Measurements from ENCODE around the gene ARFIP1. TPM values are rescaled to one million over a fixed set of nuclear protein-coding genes. Genes with fewer than 3 reads are reported as not detected.

Gene ARFIP1, protein sequence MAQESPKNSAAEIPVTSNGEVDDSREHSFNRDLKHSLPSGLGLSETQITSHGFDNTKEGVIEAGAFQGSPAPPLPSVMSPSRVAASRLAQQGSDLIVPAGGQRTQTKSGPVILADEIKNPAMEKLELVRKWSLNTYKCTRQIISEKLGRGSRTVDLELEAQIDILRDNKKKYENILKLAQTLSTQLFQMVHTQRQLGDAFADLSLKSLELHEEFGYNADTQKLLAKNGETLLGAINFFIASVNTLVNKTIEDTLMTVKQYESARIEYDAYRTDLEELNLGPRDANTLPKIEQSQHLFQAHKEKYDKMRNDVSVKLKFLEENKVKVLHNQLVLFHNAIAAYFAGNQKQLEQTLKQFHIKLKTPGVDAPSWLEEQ
- total RNA-seq (10 to 100 TPM; 12.5 to 16.5 TPM), polyA plus RNA-seq (10 to 100 TPM; 12.8 to 15.3 TPM)

DNA sequence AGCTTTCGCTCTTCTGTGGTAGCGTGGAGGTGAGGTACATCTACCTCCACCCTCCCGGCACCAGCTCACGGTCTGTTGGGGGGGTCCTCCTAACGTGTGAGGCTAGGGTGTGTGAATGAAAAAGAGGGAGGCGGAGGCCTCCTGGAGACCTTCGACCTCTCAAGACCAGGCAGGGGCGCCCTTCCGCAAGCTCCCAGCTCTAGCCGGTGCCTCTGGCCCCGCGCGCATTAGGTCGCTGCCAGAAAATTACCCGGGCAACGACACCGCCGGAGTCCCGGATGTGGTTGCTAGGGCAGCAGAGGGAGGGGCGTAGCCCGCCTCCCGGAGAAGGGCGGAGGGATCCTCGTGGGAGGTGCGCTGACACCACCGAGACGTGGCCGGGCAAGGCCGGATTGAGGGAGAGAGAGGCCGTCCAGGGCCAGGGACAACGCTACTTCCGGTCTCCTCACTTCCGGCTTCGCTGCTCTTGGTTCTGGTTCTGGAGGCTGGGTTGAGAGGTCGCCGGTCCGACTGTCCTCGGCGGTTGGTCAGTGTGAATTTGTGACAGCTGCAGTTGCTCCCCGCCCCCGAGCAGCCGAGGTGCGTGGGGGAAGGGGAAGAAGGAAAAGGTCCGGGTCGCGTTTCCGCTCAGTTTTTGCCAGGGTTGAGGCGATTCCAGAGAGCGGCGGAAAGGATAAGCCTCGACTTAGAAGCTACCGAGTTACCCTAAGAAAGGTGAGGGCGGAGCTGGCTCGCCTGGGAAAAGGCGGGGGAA lies at the start of gene ARFIP1, which contains the start of gene TIGD4:
Gene ARFIP1, plus strand, starts transcription at position 442 of the 754 bp plus-strand sequence. CDS start 49,680 bp downstream, outside the sequence.
Gene TIGD4, minus strand, starts transcription at position 218 of the 754 bp plus-strand sequence. CDS start 8,726 bp downstream, outside the sequence.
- H3K9me3 Mint-ChIP-seq = no peaks in the 10 kb centered on the region
- Histone ChIP-seq H3K27me3 (ENCODE audit: insufficient read depth, low read length) (no peaks in the 10 kb centered on the region), H3K4me1 (ENCODE audit: insufficient read depth, low read length) (peaks cover 27% of the 10 kb centered on the region), H3K36me3 (ENCODE audit: insufficient read depth, low read length) (no peaks in the 10 kb centered on the region), H3K9me3 (ENCODE audit: control insufficient read depth in 1 of 2, low read length in 2 of 2) (no peaks in the 10 kb centered on the region), H3K4me3 (ENCODE audit: low read length in 2 of 2) (peak within 1 kb of the TSS; percentile 94 to 96), H3K27ac (ENCODE audit: low read depth, low read length) (peak within 1 kb of the TSS; percentile 78)
- POLR2A ChIA-PET (ENCODE audit: partially characterized antibody) = interaction anchor here (0.5 to 2.4 kb wide), 16 partner anchors 10 to 1764 kb away, joined by 3 to 14 read pairs (median 4); partner anchors contain the start of genes FBXW7, LRBA, RPS3A and TMEM154
- peak within 1 kb of the TSS; percentile 92 to 100 (median 99) for H3K4me3 Mint-ChIP-seq
- H3K36me3 Mint-ChIP-seq = peaks cover 0 to 12% of the 10 kb centered on the region in 2 donors
- CTCF ChIA-PET (ENCODE audit: partially characterized antibody) = interaction anchor here (0.7 to 3.0 kb wide), 19 partner anchors 9 to 1680 kb away, joined by 3 to 18 read pairs (median 3); no protein-coding TSS in a partner anchor
- peak; percentile 93 to 95 (median 94) for DNase-seq
- H3K27me3 Mint-ChIP-seq = peaks cover 0 to 2% of the 10 kb centered on the region in 2 donors
- intact Hi-C loops (cut with micrococcal nuclease) = loop anchor here (1.0 to 5.0 kb wide), 8 partner anchors 11 to 1680 kb away; partner anchors contain the start of genes FBXW7, FHIP1A, GATB and RPS3A
- H3K27ac Mint-ChIP-seq = peak within 1 kb of the TSS; percentile 93 to 99 (median 98)
- H3K4me1 Mint-ChIP-seq = peaks cover 28 to 49% (median 40%) of the 10 kb centered on the region in 4 donors

DNA sequence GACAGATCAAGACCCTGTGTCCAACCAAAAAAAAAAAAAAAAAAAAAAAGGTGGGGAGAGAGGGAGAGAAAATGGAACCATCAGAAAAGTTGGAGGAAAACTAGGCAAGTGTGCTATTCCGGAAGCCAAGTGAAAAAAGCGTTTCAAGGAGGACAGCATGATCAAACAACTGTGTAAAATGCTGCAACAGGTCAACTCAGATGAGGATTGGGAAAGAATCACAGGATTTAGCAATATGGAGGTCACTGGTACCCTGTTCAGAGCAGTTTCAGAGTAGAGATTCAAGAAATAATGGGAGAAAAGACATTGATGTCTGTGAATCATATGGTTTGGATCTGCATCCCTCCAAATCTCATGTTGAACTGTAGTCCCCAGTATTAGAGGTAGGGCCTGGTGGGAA lies 47.8 kb upstream of the ARFIP1 start:
- H3K27ac Mint-ChIP-seq = no peak overlapping the region
- intact Hi-C loops (cut with micrococcal nuclease) = no loop called here
- H3K4me1 Mint-ChIP-seq = peaks cover 0 to 3% (median 0%) of the 10 kb centered on the region in 4 donors

DNA sequence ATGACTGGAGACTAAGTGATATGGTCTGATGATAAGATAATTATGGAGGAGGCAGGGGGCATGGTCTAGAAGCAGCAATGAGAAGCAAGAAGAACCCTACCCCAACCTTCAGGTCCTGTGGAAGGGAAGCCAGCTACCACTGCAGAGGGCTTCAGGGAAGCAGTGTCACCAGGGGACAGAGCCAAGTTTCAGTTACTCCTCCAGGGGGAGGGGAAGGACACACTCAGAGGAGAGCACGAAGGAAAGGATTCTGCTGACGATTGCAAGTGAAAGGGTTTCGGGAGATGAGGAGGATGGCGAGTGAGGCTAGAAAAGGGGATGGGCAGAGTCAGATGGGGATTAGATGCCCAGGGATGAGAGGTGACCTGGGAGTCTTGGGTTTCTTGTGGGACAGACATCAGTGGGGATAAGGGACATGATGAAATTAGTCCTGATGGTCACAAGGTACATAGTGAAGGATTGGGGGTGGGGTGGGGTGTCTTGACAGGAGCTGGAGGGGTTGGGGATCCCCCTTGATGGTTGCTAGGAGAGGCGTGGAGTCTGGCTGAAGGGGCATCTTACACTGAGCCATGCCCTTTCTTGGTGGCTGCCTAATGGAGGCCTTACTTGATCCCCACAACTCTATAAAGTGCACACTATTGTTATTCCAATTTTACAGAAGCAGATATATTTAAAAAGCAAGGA lies 45.6 kb upstream of the ARFIP1 start:
- Histone ChIP-seq H3K4me3 (ENCODE audit: low read length in 2 of 2) (no peak overlapping the region), H3K4me1 (ENCODE audit: insufficient read depth, low read length) (no peaks in the 10 kb centered on the region), H3K27me3 (ENCODE audit: insufficient read depth, low read length) (no peaks in the 10 kb centered on the region), H3K36me3 (ENCODE audit: insufficient read depth, low read length) (no peaks in the 10 kb centered on the region), H3K9me3 (ENCODE audit: control insufficient read depth in 1 of 2, low read length in 2 of 2) (no peaks in the 10 kb centered on the region), H3K27ac (ENCODE audit: low read depth, low read length) (no peak overlapping the region)
- Mint-ChIP-seq H3K36me3 (no peaks in the 10 kb centered on the region), H3K27ac (peak overlapping the region in 3 of 7 donors; percentile 19 to 59 (median 36)), H3K4me3 (no peak overlapping the region), H3K4me1 (peaks cover 0 to 3% (median 0%) of the 10 kb centered on the region in 4 donors), H3K9me3 (peaks cover 0 to 1% (median 0%) of the 10 kb centered on the region in 8 donors), H3K27me3 (peaks cover 2 to 3% of the 10 kb centered on the region in 2 donors)
- CTCF ChIA-PET (ENCODE audit: partially characterized antibody) = interaction anchor here (1.0 to 5.5 kb wide), 9 partner anchors 12 to 327 kb away, joined by 3 to 71 read pairs (median 6); partner anchors contain the start of gene FBXW7
- intact Hi-C loops (cut with micrococcal nuclease) = no loop called here
- DNase-seq = no peak
- POLR2A ChIA-PET (ENCODE audit: partially characterized antibody) = no interaction called here

More for the DNA sequence above, 47.8 kb upstream of the ARFIP1 start:
- Histone ChIP-seq H3K9me3 (ENCODE audit: control insufficient read depth in 1 of 2, low read length in 2 of 2) (no peaks in the 10 kb centered on the region), H3K27me3 (ENCODE audit: insufficient read depth, low read length) (no peaks in the 10 kb centered on the region), H3K27ac (ENCODE audit: low read depth, low read length) (no peak overlapping the region), H3K4me1 (ENCODE audit: insufficient read depth, low read length) (no peaks in the 10 kb centered on the region), H3K4me3 (ENCODE audit: low read length in 2 of 2) (no peak overlapping the region), H3K36me3 (ENCODE audit: insufficient read depth, low read length) (no peaks in the 10 kb centered on the region)
- H3K9me3 Mint-ChIP-seq = peaks cover 0 to 1% (median 0%) of the 10 kb centered on the region in 8 donors
- DNase-seq = no peak
- H3K36me3 Mint-ChIP-seq = no peaks in the 10 kb centered on the region
- ChIA-PET CTCF (ENCODE audit: partially characterized antibody) (interaction anchor here (0.7 to 1.6 kb wide), 3 partner anchors 231 to 323 kb away, joined by 3 to 4 read pairs (median 4); no protein-coding TSS in a partner anchor), POLR2A (ENCODE audit: partially characterized antibody) (interaction anchor here (0.6 kb wide), 1 partner anchor 53 kb away, joined by 3 read pairs; no protein-coding TSS in a partner anchor)
- H3K27me3 Mint-ChIP-seq = peaks cover 3 to 7% of the 10 kb centered on the region in 2 donors
- H3K4me3 Mint-ChIP-seq = no peak overlapping the region

DNA sequence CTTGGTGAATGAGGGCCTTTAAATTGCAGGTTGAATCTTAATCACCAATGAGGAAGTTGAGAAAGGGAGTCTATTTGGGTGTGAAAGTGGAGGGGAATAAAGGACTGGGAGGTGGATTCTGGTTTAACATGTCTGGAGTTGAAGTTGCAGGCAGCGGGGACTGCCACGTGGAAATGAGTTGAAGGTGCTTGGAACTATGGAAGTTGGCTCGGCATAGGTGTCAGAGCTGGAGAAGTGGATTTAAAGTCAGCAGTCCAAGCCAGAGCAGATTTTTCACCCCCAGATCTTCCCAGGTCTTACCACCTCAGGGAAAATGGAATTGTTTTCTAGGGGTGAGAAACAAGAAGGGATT lies 45.1 kb upstream of the ARFIP1 start:
- peaks cover 0 to 3% (median 0%) of the 10 kb centered on the region in 4 donors for H3K4me1 Mint-ChIP-seq
- H3K4me3 Mint-ChIP-seq = no peak overlapping the region
- no peak overlapping the region for H3K27ac ChIP-seq (ENCODE audit: low read depth, low read length)
- H3K36me3 ChIP-seq (ENCODE audit: insufficient read depth, low read length) = no peaks in the 10 kb centered on the region
- ChIA-PET POLR2A (ENCODE audit: partially characterized antibody) (no interaction called here), CTCF (ENCODE audit: partially characterized antibody) (interaction anchor here (0.6 to 5.5 kb wide), 14 partner anchors 45 to 325 kb away, joined by 3 to 71 read pairs (median 6); partner anchors contain the start of genes ARFIP1, FBXW7 and TIGD4)
- H3K4me3 ChIP-seq (ENCODE audit: low read length in 2 of 2) = no peak overlapping the region
- H3K9me3 ChIP-seq (ENCODE audit: control insufficient read depth in 1 of 2, low read length in 2 of 2) = no peaks in the 10 kb centered on the region
- peaks cover 2 to 3% of the 10 kb centered on the region in 2 donors for H3K27me3 Mint-ChIP-seq
- H3K4me1 ChIP-seq (ENCODE audit: insufficient read depth, low read length) = no peaks in the 10 kb centered on the region
- no peaks in the 10 kb centered on the region for H3K27me3 ChIP-seq (ENCODE audit: insufficient read depth, low read length)
- peaks cover 0 to 1% (median 0%) of the 10 kb centered on the region in 8 donors for H3K9me3 Mint-ChIP-seq
- H3K27ac Mint-ChIP-seq = peak overlapping the region in 2 of 7 donors; percentile 37 to 41
- no peaks in the 10 kb centered on the region for H3K36me3 Mint-ChIP-seq
- intact Hi-C loops (cut with micrococcal nuclease) = loop anchor here (1.0 kb wide), 5 partner anchors 91 to 1617 kb away; no protein-coding TSS in a partner anchor
- DNase-seq = no peak

DNA sequence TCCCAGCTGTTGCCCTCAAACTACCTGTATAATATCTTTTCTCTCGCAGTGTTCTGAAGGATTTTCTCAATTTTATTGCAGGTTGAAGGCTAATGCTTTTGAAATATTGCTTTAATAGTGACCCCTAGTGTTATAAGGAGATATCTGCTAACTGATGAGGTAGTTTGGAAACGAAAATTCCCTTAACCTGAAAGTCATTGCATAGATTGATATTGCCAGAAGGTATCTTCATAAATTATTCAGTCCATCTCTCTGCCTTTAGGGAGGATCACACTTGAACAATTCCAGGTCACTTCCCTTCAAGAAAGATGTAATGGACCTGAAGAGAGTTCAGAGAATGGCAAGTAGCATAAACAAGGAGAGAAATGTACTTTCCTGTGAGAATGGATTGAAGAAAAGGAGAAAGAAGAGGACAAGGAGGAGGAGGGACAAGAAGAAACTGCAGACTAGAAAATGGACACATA lies 44.3 kb upstream of the ARFIP1 start:
- peaks cover 0 to 1% (median 0%) of the 10 kb centered on the region in 8 donors for H3K9me3 Mint-ChIP-seq
- H3K4me1 ChIP-seq (ENCODE audit: insufficient read depth, low read length) = no peaks in the 10 kb centered on the region

DNA sequence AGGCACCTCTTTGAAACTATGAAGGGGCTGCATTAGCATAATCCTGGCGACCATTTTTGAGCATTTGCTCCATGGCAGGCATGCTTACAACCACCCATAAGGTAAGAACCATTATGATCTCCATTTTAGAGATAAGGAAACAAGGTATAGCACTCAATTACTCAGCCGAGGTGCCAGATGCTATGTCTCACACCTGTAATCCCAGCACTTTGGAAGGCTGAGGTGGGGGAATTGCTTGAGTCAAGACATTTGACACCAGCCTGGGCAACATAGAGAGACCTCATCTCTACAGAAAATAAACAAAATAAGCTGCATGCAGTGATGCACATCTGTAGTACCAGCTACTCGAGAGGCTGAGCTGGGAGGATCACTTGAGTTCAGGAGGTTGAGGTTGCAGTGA lies 43.8 kb upstream of the ARFIP1 start:
- no peaks in the 10 kb centered on the region for H3K4me1 ChIP-seq (ENCODE audit: insufficient read depth, low read length)
- H3K9me3 ChIP-seq (ENCODE audit: control insufficient read depth in 1 of 2, low read length in 2 of 2) = no peaks in the 10 kb centered on the region
- H3K36me3 Mint-ChIP-seq = no peaks in the 10 kb centered on the region
- H3K4me3 ChIP-seq (ENCODE audit: low read length in 2 of 2) = no peak overlapping the region
- peaks cover 0 to 1% (median 0%) of the 10 kb centered on the region in 8 donors for H3K9me3 Mint-ChIP-seq
- ChIA-PET CTCF (ENCODE audit: partially characterized antibody) (interaction anchor here (0.6 to 5.5 kb wide), 17 partner anchors 13 to 387 kb away, joined by 3 to 71 read pairs (median 4); partner anchors contain the start of genes ARFIP1 and TIGD4), POLR2A (ENCODE audit: partially characterized antibody) (no interaction called here)
- H3K27ac Mint-ChIP-seq = no peak overlapping the region
- H3K27ac ChIP-seq (ENCODE audit: low read depth, low read length) = no peak overlapping the region
- DNase-seq = no peak
- intact Hi-C loops (cut with micrococcal nuclease) = loop anchor here (1.0 kb wide), 5 partner anchors 93 to 1619 kb away; no protein-coding TSS in a partner anchor
- H3K36me3 ChIP-seq (ENCODE audit: insufficient read depth, low read length) = no peaks in the 10 kb centered on the region
- peaks cover 0 to 3% (median 0%) of the 10 kb centered on the region in 4 donors for H3K4me1 Mint-ChIP-seq
- H3K27me3 ChIP-seq (ENCODE audit: insufficient read depth, low read length) = no peaks in the 10 kb centered on the region
- no peak overlapping the region for H3K4me3 Mint-ChIP-seq
- H3K27me3 Mint-ChIP-seq = peaks cover 2 to 3% of the 10 kb centered on the region in 2 donors

More for the DNA sequence above, 44.3 kb upstream of the ARFIP1 start:
- no peaks in the 10 kb centered on the region for H3K27me3 ChIP-seq (ENCODE audit: insufficient read depth, low read length)
- no peaks in the 10 kb centered on the region for H3K9me3 ChIP-seq (ENCODE audit: control insufficient read depth in 1 of 2, low read length in 2 of 2)
- no peak overlapping the region for H3K4me3 ChIP-seq (ENCODE audit: low read length in 2 of 2)
- no peak overlapping the region for H3K27ac ChIP-seq (ENCODE audit: low read depth, low read length)
- Mint-ChIP-seq H3K36me3 (no peaks in the 10 kb centered on the region), H3K4me1 (peaks cover 0 to 3% (median 0%) of the 10 kb centered on the region in 4 donors), H3K4me3 (no peak overlapping the region), H3K27me3 (peaks cover 2 to 3% of the 10 kb centered on the region in 2 donors), H3K27ac (peak overlapping the region in 1 of 7 donors; percentile 0)
- peak in 4 of 5 donors; percentile 36 to 39 (median 38) for DNase-seq
- intact Hi-C loops (cut with micrococcal nuclease) = loop anchor here (1.0 kb wide), 5 partner anchors 92 to 1618 kb away; no protein-coding TSS in a partner anchor
- CTCF ChIA-PET (ENCODE audit: partially characterized antibody) = interaction anchor here (0.6 to 5.5 kb wide), 19 partner anchors 13 to 336 kb away, joined by 3 to 71 read pairs (median 4); partner anchors contain the start of genes ARFIP1, FBXW7 and TIGD4
- H3K36me3 ChIP-seq (ENCODE audit: insufficient read depth, low read length) = no peaks in the 10 kb centered on the region
- POLR2A ChIA-PET (ENCODE audit: partially characterized antibody) = no interaction called here

Measured in CD4-positive, alpha-beta memory T cell (primary cell).